Activated CD4-positive, alpha-beta T cell treated with anti-CD3 and anti-CD28 coated beads, Interleukin-2, amount 50 U/mL, for 16 hours (primary cell): ENCODE measurements around the gene PDE1A.

ENCODE experiments used
- DNase-seq: peaks from one replicate; pipeline ENCODE4 v3.0.0-alpha.2; 2020

PDE1A gene

DNA sequence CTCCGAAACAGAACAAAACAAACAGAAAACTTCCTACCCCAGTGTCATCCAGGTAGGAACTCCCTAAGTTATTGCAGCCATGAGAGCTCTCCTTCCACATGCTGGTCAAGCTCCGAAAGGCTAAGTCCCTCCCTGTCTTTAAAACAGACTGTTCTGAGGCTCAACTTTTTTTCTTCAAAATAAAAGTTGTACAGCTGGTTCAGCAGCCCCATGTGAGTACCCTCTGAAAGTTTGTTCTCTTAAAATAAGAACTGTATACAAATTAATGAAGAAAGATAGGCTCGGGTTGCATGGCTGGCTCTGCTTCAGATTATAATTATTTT is at the start of gene PDE1A:
Gene PDE1A (minus strand): TSS at position 119 of the 323 bp plus-strand sequence.
- DNase-seq, result no peak

GRCh38 chr2:182473635-182474034 is 46.8 kb upstream of the PDE1A start:
- DNase-seq, result no peak

DNA sequence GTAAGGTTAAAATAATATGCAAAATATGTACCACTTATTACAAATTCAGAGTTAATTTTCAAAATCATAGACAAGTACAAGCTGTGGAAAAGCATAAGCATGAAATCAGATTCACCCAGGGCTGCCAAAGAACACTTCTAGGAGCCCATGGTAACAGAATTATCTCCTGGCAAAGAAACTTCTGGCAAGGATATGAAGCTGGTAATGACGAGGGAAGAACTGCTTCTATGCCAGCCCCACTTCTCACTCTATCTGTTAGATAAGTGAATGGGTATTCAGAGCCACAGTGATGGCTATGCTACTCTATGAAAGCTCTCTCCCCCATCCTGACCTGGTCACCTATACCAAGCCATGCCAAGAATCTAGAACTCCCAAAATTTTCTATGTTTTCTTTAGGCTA is 36.9 kb upstream of the PDE1A start:
- no peak for DNase-seq

DNA sequence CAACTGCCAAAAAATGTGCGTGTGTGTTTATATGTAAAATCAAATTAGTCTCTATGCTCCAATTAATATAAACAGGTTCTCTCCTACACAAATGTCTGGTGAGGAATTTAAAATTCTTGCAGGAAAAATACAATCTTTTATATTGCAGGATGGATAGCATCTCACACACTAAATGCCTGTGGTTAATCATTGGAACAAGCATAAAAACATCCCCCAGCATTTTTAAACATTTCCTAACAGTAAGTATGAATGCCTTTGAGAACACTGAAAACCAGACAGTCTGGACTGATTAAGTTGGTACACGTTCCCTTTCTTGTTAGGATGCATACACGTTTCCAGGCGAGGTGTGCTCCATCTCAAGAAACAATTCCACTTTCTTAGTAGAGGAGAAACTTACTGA is 29.9 kb upstream of the PDE1A start:
- no peak for DNase-seq

GRCh38 chr2:182452456-182452990 is 25.7 kb upstream of the PDE1A start:
- DNase-seq, result no peak

GRCh38 chr2:182448371-182448770 is 21.5 kb upstream of the PDE1A start:
- no peak for DNase-seq

DNA sequence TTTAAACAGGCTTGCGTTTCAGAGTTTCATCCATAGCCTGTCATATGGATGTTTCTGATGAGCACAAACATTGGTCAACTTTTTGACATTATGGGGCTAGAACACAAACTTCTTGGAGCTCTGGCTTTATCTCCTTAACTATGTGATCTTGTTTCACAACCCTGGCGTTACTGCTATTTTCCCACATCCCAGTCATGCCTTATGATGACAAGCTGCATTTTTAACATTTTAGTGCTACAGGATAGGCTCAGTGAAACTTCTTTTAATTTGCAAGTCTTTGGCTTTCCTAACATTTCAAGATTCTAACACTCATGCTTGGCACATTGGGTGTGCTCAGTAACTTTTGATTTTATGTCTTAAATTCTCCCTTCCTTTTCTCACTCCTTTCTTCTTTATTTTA is 21.0 kb upstream of the PDE1A start:
- DNase-seq, result no peak

GRCh38 chr2:182447163-182447562 is 20.3 kb upstream of the PDE1A start:
- DNase-seq, result no peak

- DNase-seq, result no peak
These were observed 19.3 kb upstream of the PDE1A start for GRCh38 chr2:182446087-182446486.

GRCh38 chr2:182445391-182445965 is 18.6 kb upstream of the PDE1A start:
- no peak for DNase-seq

DNA sequence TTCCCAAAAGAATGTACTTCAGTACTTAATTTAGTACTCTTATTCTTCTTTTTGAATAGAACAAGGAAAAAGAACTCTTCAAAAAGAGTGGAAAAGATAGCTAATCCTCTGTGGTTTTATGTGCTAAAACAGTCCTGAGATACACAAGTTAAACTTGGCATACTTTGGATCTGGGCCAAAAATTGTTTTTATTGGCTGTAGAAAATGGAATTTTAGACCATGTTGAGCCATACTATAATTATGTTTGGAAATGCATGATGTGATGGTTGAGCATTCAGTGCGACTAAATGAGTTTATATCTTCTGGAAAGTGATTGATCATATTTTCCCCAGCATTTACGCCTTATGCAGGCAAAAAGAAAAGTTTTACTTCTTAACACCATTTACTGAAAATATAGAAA is 18.0 kb upstream of the PDE1A start:
- DNase-seq, result no peak

DNA sequence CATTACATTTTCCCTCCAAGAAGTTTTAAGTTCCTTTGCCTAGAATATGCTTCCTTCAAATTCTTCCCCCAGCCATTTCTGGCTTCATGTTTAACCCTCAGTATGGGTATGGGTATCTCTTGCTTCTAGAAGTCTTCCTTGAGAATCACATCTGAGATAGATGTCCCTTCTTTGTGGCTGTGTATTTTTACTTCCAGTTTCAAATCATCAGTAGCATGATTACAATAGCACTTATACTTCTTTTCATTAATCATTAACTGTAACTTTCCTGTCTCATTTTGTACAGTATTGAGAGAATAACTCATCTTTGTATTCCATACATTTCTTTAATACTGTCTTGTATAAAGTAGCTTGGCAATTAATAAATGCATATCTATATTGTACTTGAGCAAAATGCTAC is 17.3 kb upstream of the PDE1A start:
- DNase-seq, result no peak

GRCh38 chr2:182436252-182436651 is 9.4 kb upstream of the PDE1A start:
- DNase-seq, result no peak

DNA sequence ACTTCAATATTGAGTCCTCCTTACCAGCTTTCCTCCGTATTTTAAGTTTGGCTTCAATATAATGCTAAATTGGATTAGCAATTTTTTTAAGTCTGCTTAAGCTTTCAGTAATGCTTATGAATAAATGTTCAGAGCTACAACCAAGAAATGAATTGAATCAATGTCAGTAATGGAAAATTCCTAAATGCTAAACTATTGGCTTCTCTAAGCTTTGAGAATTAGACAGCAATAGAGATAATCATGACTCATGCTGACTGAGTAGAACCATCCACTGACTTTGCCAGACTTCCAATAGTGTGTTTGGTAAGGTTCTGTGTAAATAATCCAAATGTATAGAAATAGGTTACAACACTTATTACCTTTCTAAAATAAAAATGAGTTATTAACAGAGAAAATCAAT is 8.9 kb upstream of the PDE1A start:
- DNase-seq, result no peak

- no peak for DNase-seq
These were observed 5.2 kb upstream of the PDE1A start for GRCh38 chr2:182432051-182432450.

- DNase-seq, result no peak
These were observed 1.6 kb upstream of the PDE1A start for GRCh38 chr2:182428476-182428875.

DNA sequence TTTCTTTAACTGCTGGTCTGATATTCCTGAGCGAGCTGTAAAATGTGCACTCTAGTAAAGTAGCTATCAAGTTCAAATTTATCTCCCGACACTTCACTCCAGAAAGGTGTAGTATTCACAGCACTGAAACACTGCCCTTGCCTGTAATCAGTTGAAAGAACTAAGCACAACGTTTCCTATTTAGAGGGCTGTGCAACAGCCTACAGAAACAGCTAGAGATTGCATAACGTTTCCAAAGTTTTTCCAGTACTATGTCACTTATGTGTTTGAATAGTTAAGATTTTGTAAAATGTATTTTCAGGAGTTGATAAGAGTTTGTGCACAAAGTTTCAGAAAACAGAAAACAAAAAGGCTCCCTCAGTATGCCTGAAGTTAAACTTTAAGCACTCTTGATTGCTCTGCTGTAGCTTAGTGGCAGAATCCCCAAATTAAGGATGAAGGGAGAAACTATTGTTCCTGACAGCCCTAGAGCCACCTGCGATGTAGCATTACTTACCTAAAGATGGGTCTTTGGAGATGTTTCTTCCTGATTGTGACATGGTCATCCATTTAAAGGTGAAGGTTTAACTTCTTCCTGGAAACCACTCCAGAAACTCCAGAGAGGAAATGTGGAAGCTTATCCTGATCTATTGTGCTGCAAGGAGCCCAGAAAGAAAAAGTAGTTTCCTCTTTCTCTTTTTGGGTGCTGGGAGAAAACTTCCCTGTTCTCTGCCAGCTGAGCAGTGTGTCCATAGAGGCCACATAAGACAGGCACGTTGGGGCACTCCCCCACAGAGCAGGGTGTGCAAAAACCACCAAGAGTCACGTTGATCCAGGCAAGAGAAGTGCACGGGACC is 536 bp downstream of the PDE1A start:
- DNase-seq, result no peak

DNA sequence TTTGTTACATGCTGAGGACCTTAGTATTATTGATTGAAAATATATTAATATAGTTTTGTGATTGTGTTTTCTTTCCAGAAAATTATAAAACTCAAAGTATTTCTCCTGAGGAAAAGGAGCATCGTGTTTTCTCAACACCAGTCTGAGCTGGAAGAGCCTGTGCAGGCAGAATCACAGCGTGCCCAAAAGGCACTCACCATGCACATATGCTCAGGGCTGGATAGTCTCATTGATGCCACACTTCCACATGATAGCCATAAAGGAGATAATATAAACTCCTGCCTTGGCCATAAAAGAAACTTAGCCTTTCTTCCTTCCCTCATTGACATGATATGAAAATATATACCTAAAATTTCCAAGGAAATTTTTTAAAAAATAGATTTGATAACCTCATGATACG is 4.0 kb downstream of the PDE1A start:
- no peak for DNase-seq

- DNase-seq, result no peak
These were observed 6.2 kb downstream of the PDE1A start for GRCh38 chr2:182420669-182421068.

DNA sequence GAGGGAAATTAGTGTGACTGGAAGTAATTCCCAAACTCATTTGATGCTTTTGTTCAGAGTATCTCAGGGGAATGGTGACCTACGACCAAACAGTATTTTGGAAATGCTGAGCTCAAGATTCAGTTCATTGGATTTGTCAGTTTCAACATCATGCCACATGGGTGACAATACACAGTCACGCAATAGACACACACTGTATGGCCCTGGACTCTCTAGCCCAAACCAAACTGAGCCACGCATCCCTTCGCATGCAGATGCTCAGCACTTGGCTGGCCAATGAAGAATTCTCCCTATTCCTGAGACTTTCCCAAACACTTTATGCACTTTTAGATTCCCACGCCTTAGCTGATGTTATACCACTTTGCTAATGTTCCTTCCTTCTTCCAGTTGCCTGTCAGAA is 10.0 kb downstream of the PDE1A start:
- no peak for DNase-seq

DNA sequence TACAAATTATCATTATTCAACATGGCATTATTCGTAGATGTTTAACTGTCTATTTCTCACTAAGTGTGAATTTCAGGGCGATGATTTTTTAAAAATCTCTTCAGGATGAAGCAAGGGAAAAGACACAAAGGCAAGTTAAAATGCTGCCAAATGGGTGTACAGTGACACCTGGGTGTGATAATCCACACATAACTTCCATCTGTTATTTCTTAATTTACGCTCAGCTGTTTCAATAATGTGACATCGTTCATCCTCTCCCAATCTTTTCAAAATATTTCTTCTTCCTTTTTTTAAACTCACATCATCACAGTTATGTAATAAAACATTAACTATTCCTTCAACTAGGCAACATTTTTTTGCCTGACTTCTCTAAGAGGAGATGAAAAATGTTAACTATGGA is 10.6 kb downstream of the PDE1A start:
- no peak for DNase-seq

- DNase-seq, result no peak
These were observed 11.1 kb downstream of the PDE1A start for GRCh38 chr2:182415771-182416170.

- no peak for DNase-seq
These were observed 14.0 kb downstream of the PDE1A start for GRCh38 chr2:182412858-182413257.

DNA sequence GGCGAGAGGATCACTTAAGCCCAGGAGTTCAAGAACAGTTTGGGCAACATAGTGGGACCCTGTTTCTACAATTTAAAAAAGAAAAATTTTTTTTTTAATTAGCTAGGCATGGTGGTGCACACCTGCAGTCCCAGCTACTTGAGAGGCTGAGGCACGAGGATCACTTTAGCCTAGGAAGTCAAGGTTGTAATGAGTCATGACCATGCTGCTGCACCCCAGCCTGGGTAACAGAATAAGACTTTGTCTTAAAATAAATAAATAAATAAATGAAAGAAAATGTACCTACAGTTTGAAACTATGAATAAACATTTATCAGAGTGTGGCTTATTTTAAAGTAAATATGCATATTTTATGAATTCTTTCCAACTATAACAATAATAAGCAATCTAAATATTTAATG is 16.7 kb downstream of the PDE1A start:
- DNase-seq, result no peak

DNA sequence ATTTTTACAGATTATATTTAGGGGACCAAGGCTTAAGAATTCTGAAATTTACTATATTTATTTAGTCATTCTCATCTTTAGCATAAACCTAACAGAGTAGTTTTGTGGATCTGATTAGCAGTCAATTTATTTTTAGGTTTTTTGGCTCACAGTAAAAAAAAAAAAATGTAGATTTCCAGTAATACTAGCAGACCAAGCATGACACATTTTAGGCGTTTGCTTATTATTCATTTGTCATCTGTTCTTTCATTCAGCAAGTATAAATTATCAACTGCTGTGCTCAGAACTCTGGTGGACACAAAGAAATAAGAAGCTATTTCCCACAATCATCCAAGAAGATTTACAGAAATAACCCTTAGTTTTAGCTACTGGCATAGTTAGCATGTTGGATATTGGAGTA is 20.6 kb downstream of the PDE1A start:
- DNase-seq, result no peak
